SK-N-MC (cell line): ENCODE results near the gene GBP2.
A peak's percentile ranks its signal among the peaks of the same experiment; 100 is the strongest.
"Not testable (repeated sequence)": the region's sequence is repeated elsewhere in the genome, so short reads cannot be mapped to it uniquely, and the experiment has no call there.

Experiments
- DNase-seq: peaks from one replicate; pipeline ENCODE4 v3.0.0-alpha.2; 2011; ENCODE audit warnings: low read depth, low spot score
- H3K27ac ChIP-seq: fragments of 200-600 bp; sonication (generic); 2 replicates; pipeline ENCODE4 v1.5.1; 2016; ENCODE audit warnings: mixed run types
- H3K36me3 ChIP-seq: fragments of 200-600 bp; sonication (generic); 2 replicates; pipeline ENCODE4 v1.6.1; 2017; ENCODE audit warnings: antibody characterized with exemption, low read length, mixed read lengths; ENCODE audit not compliant: insufficient read depth
- H3K4me3 ChIP-seq: fragments of 200-600 bp; sonication (generic); 2 replicates; pipeline ENCODE4 v1.5.1; 2016
- H3K9ac ChIP-seq: fragments of 200-600 bp; sonication (generic); 2 replicates; pipeline ENCODE4 v1.8.0; 2017; ENCODE audit warnings: mixed run types, mixed read lengths; ENCODE audit not compliant: insufficient read length
- H3K9me3 ChIP-seq: fragments of 200-600 bp; sonication (generic); 2 replicates; pipeline ENCODE4 v1.6.1; 2017; ENCODE audit warnings: low read depth, mild to moderate bottlenecking, antibody characterized with exemption, low read length, moderate library complexity, mixed read lengths
- EZH2 ChIP-seq: fragments of 200-600 bp; sonication (generic); IDR thresholded peaks from one replicate; pipeline ENCODE4 v1.6.1; 2017; ENCODE audit warnings: antibody characterized with exemption
- FOXP2 ChIP-seq: optimal IDR thresholded peaks from 2 replicates; pipeline ENCODE3; 2011; ENCODE audit warnings: mild to moderate bottlenecking, moderate library complexity; ENCODE audit not compliant: insufficient read depth; ENCODE audit errors: extremely low read length, control extremely low read depth
- POLR2AphosphoS5 ChIP-seq: IDR thresholded peaks from 2 replicates; pipeline ENCODE4 v1.6.1; 2012; ENCODE audit warnings: mild to moderate bottlenecking, low read depth, low read length, borderline replicate concordance

Gene GBP2

GRCh38 chr1:89085781-89086180 is 40.1 kb downstream of the GBP2 start:
- peak; percentile 42 for DNase-seq

GRCh38 chr1:89081005-89081404 is 44.9 kb downstream of the GBP2 start:
- TF ChIP-seq EZH2, result no peak
- TF ChIP-seq POLR2AphosphoS5, result no peak
- no peak for TF ChIP-seq FOXP2
- Histone ChIP-seq H3K4me3 (no peak overlapping the region), H3K36me3 (no peaks in the 10 kb centered on the region), H3K27ac (no peak overlapping the region), H3K9ac (no peak overlapping the region), H3K9me3 (no peaks in the 10 kb centered on the region)
- no peak for DNase-seq

More at GRCh38 chr1:89085781-89086180, 40.1 kb downstream of the GBP2 start:
- no peak overlapping the region for H3K9ac ChIP-seq
- H3K4me3 ChIP-seq, result no peak overlapping the region
- no peaks in the 10 kb centered on the region for H3K36me3 ChIP-seq
- no peak overlapping the region for H3K27ac ChIP-seq
- no peaks in the 10 kb centered on the region for H3K9me3 ChIP-seq
- TF ChIP-seq EZH2 (no peak), FOXP2 (no peak), POLR2AphosphoS5 (no peak)

- not testable (repeated sequence) for H3K36me3 ChIP-seq, H3K9ac ChIP-seq, H3K27ac ChIP-seq, H3K9me3 ChIP-seq, H3K4me3 ChIP-seq, DNase-seq
Observed at GRCh38 chr1:89080068-89080467, 45.8 kb downstream of the GBP2 start.

GRCh38 chr1:89072466-89073065 is 53.3 kb downstream of the GBP2 start:
- H3K4me3 ChIP-seq, H3K9me3 ChIP-seq, H3K36me3 ChIP-seq, DNase-seq, H3K27ac ChIP-seq, H3K9ac ChIP-seq: not testable (repeated sequence)

- H3K9ac ChIP-seq, result no peak overlapping the region
- H3K4me3 ChIP-seq, result no peak overlapping the region
- no peak for TF ChIP-seq FOXP2
- TF ChIP-seq POLR2AphosphoS5, result no peak
- no peak for TF ChIP-seq EZH2
Observed at GRCh38 chr1:89070509-89070908, 55.4 kb downstream of the GBP2 start.

GRCh38 chr1:89069951-89070350 is 56.0 kb downstream of the GBP2 start:
- Histone ChIP-seq H3K9ac (no peak overlapping the region), H3K9me3 (no peaks in the 10 kb centered on the region), H3K27ac (no peak overlapping the region), H3K4me3 (no peak overlapping the region), H3K36me3 (no peaks in the 10 kb centered on the region)
- TF ChIP-seq POLR2AphosphoS5, result no peak
- no peak for TF ChIP-seq FOXP2
- TF ChIP-seq EZH2, result no peak
- DNase-seq, result no peak

More at GRCh38 chr1:89070509-89070908, 55.4 kb downstream of the GBP2 start:
- no peaks in the 10 kb centered on the region for H3K9me3 ChIP-seq
- DNase-seq, result no peak
- H3K27ac ChIP-seq, result no peak overlapping the region
- H3K36me3 ChIP-seq, result no peaks in the 10 kb centered on the region

GRCh38 chr1:89068291-89068690 is 57.6 kb downstream of the GBP2 start:
- H3K36me3 ChIP-seq, result no peaks in the 10 kb centered on the region
- no peak overlapping the region for H3K4me3 ChIP-seq
- TF ChIP-seq FOXP2 (no peak), POLR2AphosphoS5 (no peak), EZH2 (no peak)
- H3K9ac ChIP-seq, result no peak overlapping the region
- no peaks in the 10 kb centered on the region for H3K9me3 ChIP-seq
- DNase-seq, result no peak
- H3K27ac ChIP-seq, result no peak overlapping the region

GRCh38 chr1:89065079-89065868 is 60.6 kb downstream of the GBP2 start, which contains the start of gene GBP1:
GBP1 (minus strand) TSS chr1:89065208; CDS start chr1:89063234, 1,974 bp downstream.
- Histone ChIP-seq H3K36me3 (no peaks in the 10 kb centered on the region), H3K9ac (peak within 1 kb of the TSS; percentile 76), H3K27ac (peak within 1 kb of the TSS; percentile 53), H3K9me3 (no peaks in the 10 kb centered on the region), H3K4me3 (peak within 1 kb of the TSS; percentile 73)
- DNase-seq, result no peak
- no peak for TF ChIP-seq EZH2
- no peak for TF ChIP-seq FOXP2
- no peak for TF ChIP-seq POLR2AphosphoS5

GRCh38 chr1:89064632-89065031 is 61.3 kb downstream of the GBP2 start:
- no peak for DNase-seq
- peak overlapping the region; percentile 76 for H3K9ac ChIP-seq
- H3K4me3 ChIP-seq, result peak overlapping the region; percentile 73
- no peaks in the 10 kb centered on the region for H3K9me3 ChIP-seq
- H3K27ac ChIP-seq, result peak overlapping the region; percentile 27; the same call in 1 of the 2 replicates
- no peaks in the 10 kb centered on the region for H3K36me3 ChIP-seq
- TF ChIP-seq FOXP2 (no peak), POLR2AphosphoS5 (no peak), EZH2 (no peak)

GRCh38 chr1:89063094-89063493 is 62.8 kb downstream of the GBP2 start:
- no peak for DNase-seq
- no peak for TF ChIP-seq EZH2
- TF ChIP-seq FOXP2, result no peak
- TF ChIP-seq POLR2AphosphoS5, result no peak
- no peak overlapping the region for H3K9ac ChIP-seq
- H3K36me3 ChIP-seq, result peaks cover 7% of the 10 kb centered on the region
- no peak overlapping the region for H3K4me3 ChIP-seq
- no peak overlapping the region for H3K27ac ChIP-seq
- H3K9me3 ChIP-seq, result no peaks in the 10 kb centered on the region
